Measurements from ENCODE around the gene TARBP1. TPM values are rescaled to one million over a fixed set of nuclear protein-coding genes. Genes with fewer than 3 reads are reported as not detected.

Gene TARBP1
- total and polyA plus RNA-seq, 2 donors (not counting 1 experiment from before 2014, with no cell fraction given): 35.4 to 71.5 TPM

DNA sequence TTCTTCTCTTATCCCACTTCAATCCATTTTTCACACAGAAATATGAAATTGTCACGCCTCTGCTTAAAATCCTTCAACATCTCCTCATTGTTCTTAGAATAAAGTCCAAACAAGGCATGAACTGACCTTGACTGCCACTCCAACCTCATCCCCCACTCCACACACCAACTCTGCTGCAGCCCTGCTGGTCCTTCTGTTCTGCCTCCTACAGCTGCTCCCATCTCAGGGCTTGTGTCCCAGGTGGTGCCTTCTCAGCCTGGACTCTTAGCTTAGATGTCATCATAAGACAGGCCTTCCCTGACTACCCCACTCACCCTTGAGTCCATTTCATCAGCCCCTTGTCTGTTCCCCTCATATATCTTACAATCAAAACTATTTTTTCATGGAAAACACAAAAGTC lies 10.4 kb downstream of the TARBP1 start:
- ChIA-PET CTCF (no interaction called here), POLR2A (no interaction called here)
- intact Hi-C loops (cut with micrococcal nuclease): no loop called here
- Histone ChIP-seq H3K36me3 (replicated peaks in 1 of 2; ENCODE audit: control extremely low read depth in 1 of 2, control insufficient read depth in 1 of 2, extremely low read depth in 1 of 2, insufficient read depth in 2 of 2, low read length in 1 of 2) (peaks cover 15 to 21% of the 10 kb centered on the region in 2 experiments), H2AFZ (ENCODE audit: insufficient read depth, low read depth, low read length, poor library complexity, severe bottlenecking) (no peak overlapping the region), H3K9ac (ENCODE audit: low read length) (no peak overlapping the region), H3K4me1 (ENCODE audit: control insufficient read depth in 2 of 2, insufficient read depth in 2 of 2, low read length in 2 of 2) (peaks cover 8 to 10% of the 10 kb centered on the region in 2 donors), H4K20me1 (ENCODE audit: control insufficient read depth, insufficient read depth, low read length, poor library complexity, severe bottlenecking) (no peaks in the 10 kb centered on the region), H3K27me3 (replicated peaks in 1 of 4; ENCODE audit: control extremely low read depth in 1 of 4, control insufficient read depth in 3 of 4, insufficient read depth in 4 of 4, low read length in 3 of 4) (no peaks in the 10 kb centered on the region), H3K4me2 (replicated peaks; ENCODE audit: low read depth, low read length, poor library complexity, severe bottlenecking) (no peak overlapping the region), H3K79me2 (ENCODE audit: control insufficient read depth, insufficient read depth, low read length) (peaks cover 22% of the 10 kb centered on the region), H3K4me3 (ENCODE audit: control extremely low read depth in 1 of 5, extremely low read depth in 1 of 5, insufficient read depth in 1 of 5, low read depth in 2 of 5, low read length in 4 of 5) (no peak overlapping the region), H3K27ac (ENCODE audit: low read length in 2 of 2) (no peak overlapping the region), H3K9me3 (ENCODE audit: control extremely low read depth in 1 of 3, control insufficient read depth in 2 of 3, insufficient read depth in 1 of 3, low read length in 2 of 3) (no peaks in the 10 kb centered on the region)
- no peaks in the 10 kb centered on the region for H3K9me3 Mint-ChIP-seq (ENCODE audit: insufficient read depth)
- 100% methylated on average over 1 of the region's 1 CpG for WGBS (ENCODE audit: insufficient coverage)
- H3K4me1 Mint-ChIP-seq: peaks cover 9% of the 10 kb centered on the region
- TF ChIP-seq CTCF (IDR thresholded peaks at IDR 0.05) (no peak), EZH2 (IDR thresholded peaks at IDR 0.05; ENCODE audit: borderline replicate concordance, insufficient read depth, low read depth, low read length, poor library complexity, severe bottlenecking) (no peak)
- no peaks in the 10 kb centered on the region for H3K27me3 Mint-ChIP-seq
- no peak overlapping the region for H3K4me3 Mint-ChIP-seq
- no peak for ATAC-seq (ENCODE audit: low read depth)
- H3K27ac Mint-ChIP-seq: no peak overlapping the region
- no peak for DNase-seq

- Mint-ChIP-seq H3K4me3 (no peak overlapping the region), H3K9me3 (ENCODE audit: insufficient read depth) (no peaks in the 10 kb centered on the region), H3K27me3 (no peaks in the 10 kb centered on the region), H3K4me1 (peaks cover 2% of the 10 kb centered on the region), H3K27ac (no peak overlapping the region)
- H3K27ac ChIP-seq (ENCODE audit: low read length in 2 of 2): no peak overlapping the region
- ChIA-PET POLR2A (no interaction called here), CTCF (interaction anchor here (1.0 to 1.2 kb wide), 2 partner anchors 16 to 616 kb away, joined by 3 read pairs; no protein-coding TSS in a partner anchor)
- TF ChIP-seq EZH2 (IDR thresholded peaks at IDR 0.05; ENCODE audit: borderline replicate concordance, insufficient read depth, low read depth, low read length, poor library complexity, severe bottlenecking) (no peak), CTCF (IDR thresholded peaks at IDR 0.05) (no peak)
- no peak for DNase-seq
- H2AFZ ChIP-seq (ENCODE audit: insufficient read depth, low read depth, low read length, poor library complexity, severe bottlenecking): no peak overlapping the region
- H3K79me2 ChIP-seq (ENCODE audit: control insufficient read depth, insufficient read depth, low read length): peaks cover 14% of the 10 kb centered on the region
- no peaks in the 10 kb centered on the region for H4K20me1 ChIP-seq (ENCODE audit: control insufficient read depth, insufficient read depth, low read length, poor library complexity, severe bottlenecking)
- H3K9me3 ChIP-seq (ENCODE audit: control extremely low read depth in 1 of 3, control insufficient read depth in 2 of 3, insufficient read depth in 1 of 3, low read length in 2 of 3): no peaks in the 10 kb centered on the region
- no peak overlapping the region for H3K4me2 ChIP-seq (replicated peaks; ENCODE audit: low read depth, low read length, poor library complexity, severe bottlenecking)
- ATAC-seq (ENCODE audit: low read depth): no peak
- no peaks in the 10 kb centered on the region for H3K27me3 ChIP-seq (replicated peaks in 1 of 4; ENCODE audit: control extremely low read depth in 1 of 4, control insufficient read depth in 3 of 4, insufficient read depth in 4 of 4, low read length in 3 of 4)
- intact Hi-C loops (cut with micrococcal nuclease): no loop called here
- 100% methylated on average over 5 of the region's 6 CpGs for WGBS (ENCODE audit: insufficient coverage)
- peaks cover 15 to 24% of the 10 kb centered on the region in 2 experiments for H3K36me3 ChIP-seq (replicated peaks in 1 of 2; ENCODE audit: control extremely low read depth in 1 of 2, control insufficient read depth in 1 of 2, extremely low read depth in 1 of 2, insufficient read depth in 2 of 2, low read length in 1 of 2)
- H3K4me1 ChIP-seq (ENCODE audit: control insufficient read depth in 2 of 2, insufficient read depth in 2 of 2, low read length in 2 of 2): peaks cover 1 to 3% of the 10 kb centered on the region in 2 donors
- H3K4me3 ChIP-seq (ENCODE audit: control extremely low read depth in 1 of 5, extremely low read depth in 1 of 5, insufficient read depth in 1 of 5, low read depth in 2 of 5, low read length in 4 of 5): no peak overlapping the region
- H3K9ac ChIP-seq (ENCODE audit: low read length): no peak overlapping the region
Observed at GRCh38 chr1:234467821-234468220, 11.2 kb downstream of the TARBP1 start.
